Placental pericyte (primary cell): ENCODE measurements around the gene MFGE8. TPM values are rescaled to one million over a fixed set of nuclear protein-coding genes. Genes with fewer than 3 reads are reported as not detected.

ENCODE experiments used
- total RNA-seq: library from RNA; depleted of rRNA; stranded (reverse); fragments of >200 nt; gene quantifications from 2 replicates; pipeline ENCODE4 v1.2.3, GENCODE V29; 2012

MFGE8 gene, protein sequence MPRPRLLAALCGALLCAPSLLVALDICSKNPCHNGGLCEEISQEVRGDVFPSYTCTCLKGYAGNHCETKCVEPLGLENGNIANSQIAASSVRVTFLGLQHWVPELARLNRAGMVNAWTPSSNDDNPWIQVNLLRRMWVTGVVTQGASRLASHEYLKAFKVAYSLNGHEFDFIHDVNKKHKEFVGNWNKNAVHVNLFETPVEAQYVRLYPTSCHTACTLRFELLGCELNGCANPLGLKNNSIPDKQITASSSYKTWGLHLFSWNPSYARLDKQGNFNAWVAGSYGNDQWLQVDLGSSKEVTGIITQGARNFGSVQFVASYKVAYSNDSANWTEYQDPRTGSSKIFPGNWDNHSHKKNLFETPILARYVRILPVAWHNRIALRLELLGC
- total RNA-seq = 142 and 207 TPM in 2 replicates

DNA sequence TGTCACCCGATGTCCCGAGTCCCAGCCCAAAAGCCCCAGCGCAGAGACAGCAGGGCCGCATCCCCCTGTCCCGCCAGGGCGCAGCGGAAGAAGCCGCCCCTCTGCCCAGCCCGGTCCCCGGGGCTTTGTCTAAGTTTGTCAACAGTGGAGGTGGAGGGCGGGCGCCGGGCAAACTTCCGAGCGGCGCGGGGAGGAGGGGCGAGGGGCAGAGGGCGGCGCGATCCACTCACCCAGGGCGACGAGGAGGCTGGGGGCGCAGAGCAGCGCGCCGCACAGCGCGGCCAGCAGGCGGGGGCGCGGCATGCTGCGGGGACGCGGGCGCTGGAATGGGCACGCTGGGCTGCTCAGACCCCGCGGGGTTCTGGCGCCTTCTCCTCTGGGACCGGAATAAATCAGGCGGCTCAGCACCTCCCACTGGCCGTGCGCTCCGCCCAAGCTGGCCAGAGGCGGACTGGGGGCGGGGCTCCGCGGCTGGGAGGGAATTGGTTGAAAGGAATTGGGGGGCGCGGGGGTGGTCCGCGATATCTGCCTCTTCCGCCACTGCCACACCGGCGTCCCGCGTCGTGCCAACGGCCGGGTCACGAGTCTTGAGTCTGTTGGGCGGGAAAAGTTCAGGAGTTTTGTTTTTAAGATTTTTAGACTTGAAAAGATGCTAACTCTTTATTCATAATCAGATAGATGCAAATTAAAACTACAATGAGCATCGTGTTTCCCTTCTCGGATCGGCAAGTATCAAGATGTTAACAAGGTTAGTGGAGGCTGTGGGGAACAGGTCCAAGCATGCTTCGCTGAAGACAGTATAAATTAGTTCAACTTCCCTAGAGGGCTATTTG is at the start of gene MFGE8:
Gene MFGE8, minus strand, starts transcription at position 363 of the 833 bp plus-strand sequence. Its CDS starts 60 bp downstream, at position 303.

DNA sequence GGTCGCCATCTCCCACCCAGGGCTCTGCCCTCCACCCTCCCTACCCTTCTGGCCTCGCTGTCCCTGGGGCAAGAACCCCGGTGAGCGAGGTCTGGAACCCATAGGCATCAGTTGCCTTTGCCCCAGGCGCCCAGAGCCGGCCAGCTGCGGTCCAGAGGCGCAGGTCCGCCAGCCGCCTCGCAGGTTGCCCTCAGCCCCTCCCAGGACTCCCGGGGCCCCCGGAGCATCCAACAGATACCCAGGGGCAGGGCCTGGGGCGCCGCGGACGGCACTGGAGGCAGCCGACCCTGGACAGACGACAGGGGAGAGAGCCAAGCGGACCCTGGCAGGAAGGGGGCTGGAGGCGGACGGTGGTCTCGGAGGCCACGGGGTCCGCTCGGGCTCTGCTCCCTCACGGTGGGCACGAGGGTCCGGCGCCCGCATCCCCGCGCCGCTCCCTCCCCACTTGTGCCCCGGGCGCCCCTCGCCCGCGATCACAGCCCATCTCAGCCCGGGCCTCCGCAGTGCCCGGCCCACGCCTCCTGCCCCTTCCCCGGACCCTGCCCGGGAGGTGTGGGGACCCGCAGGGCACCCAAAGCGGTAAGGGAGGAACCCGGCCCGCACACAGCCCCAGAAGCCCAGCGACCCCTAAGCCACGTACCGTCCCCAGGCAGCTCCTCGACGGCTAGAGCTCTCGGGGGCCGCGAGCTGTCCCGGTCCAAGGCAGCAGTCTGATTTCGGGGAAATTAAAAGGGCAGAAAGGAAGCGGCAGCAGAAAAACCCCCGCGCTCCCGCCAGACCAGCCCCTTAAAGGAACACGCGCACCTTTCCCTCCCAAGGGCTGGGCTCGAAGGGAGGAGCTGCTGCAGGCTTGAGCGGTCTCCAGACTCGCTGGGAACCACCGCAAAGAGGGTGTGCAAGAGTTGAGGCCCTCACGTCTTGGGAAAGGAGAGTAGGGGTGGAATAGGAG is 18.1 kb downstream of the MFGE8 start, which contains the start of gene HAPLN3:
Gene HAPLN3, minus strand, starts transcription at position 726 of the 949 bp plus-strand sequence. CDS start 8,246 bp downstream, outside the sequence.

Other genes starting within 250 kb of the MFGE8 start
- gene ACAN, start 109.9 kb downstream of the MFGE8 start, total RNA-seq = under 0.01 TPM in 2 replicates
- gene HAPLN3, start 17.8 kb downstream of the MFGE8 start, total RNA-seq = 3.5 and 4.2 TPM in 2 replicates
- 36.1 and 113 TPM in 2 replicates for gene ABHD2, start 175.1 kb upstream of the MFGE8 start, total RNA-seq